Naive thymus-derived CD4-positive, alpha-beta T cell (primary cell): ENCODE measurements around the gene CCDC88A. TPM values are rescaled to one million over a fixed set of nuclear protein-coding genes. Genes with fewer than 3 reads are reported as not detected.
"Not testable (repeated sequence)": the region's sequence is repeated elsewhere in the genome, so short reads cannot be mapped to it uniquely, and the experiment has no call there.

Experiments used
- ATAC-seq: fragments of 150-1000 bp; cut with Tn5 transposase; 2 replicates; pipeline ENCODE4 v1.10.0; 2021; ENCODE audit warnings: mild to moderate bottlenecking, moderate library complexity
- CTCF ChIA-PET: fragments of 350-600 bp; sonication (Branson Sonifier 250); formaldehyde crosslinking; loops from one replicate; lab custom pipeline; 2021; ENCODE audit warnings: antibody characterized with exemption; lab: Charles Lee
- POLR2A ChIA-PET: fragments of 350-600 bp; sonication (Branson Sonifier 250); formaldehyde crosslinking; loops from one replicate; lab custom pipeline; 2021; ENCODE audit warnings: antibody characterized with exemption, inconsistent platforms; lab: Charles Lee
- DNase-seq, 9 donors: peaks; one replicate each; pipeline versions ENCODE4 v3.0.0 to v3.0.0-alpha.2; 2020 to 2022; ENCODE audit warnings: mixed read lengths in 1 of 9
- H3K27ac ChIP-seq: one replicate; pipeline ENCODE4 v1.7.0; 2013; ENCODE audit warnings: mild to moderate bottlenecking, low read depth, low read length, moderate library complexity
- H3K27me3 ChIP-seq, 2 donors: one replicate each; pipeline ENCODE4 v1.7.0; 2013; ENCODE audit warnings: low read length in 2 of 2, mild to moderate bottlenecking in 2 of 2, moderate library complexity in 2 of 2; ENCODE audit not compliant: control insufficient read depth in 2 of 2, insufficient read depth in 2 of 2
- H3K36me3 ChIP-seq, 3 experiments: 1 replicate in 2 of 3; 2 replicates in 1 of 3; pipeline ENCODE4 v1.7.0; 2013; ENCODE audit warnings: low read length in 3 of 3, mild to moderate bottlenecking in 3 of 3, moderate library complexity in 1 of 3; ENCODE audit not compliant: insufficient read depth in 3 of 3, control insufficient read depth in 2 of 3
- H3K4me1 ChIP-seq, 2 donors: one replicate each; pipeline ENCODE4 v1.7.0; 2013; ENCODE audit warnings: low read length in 2 of 2, mild to moderate bottlenecking in 2 of 2, moderate library complexity in 1 of 2; ENCODE audit not compliant: control insufficient read depth in 2 of 2, insufficient read depth in 2 of 2
- H3K4me3 ChIP-seq: 2 replicates; pipeline ENCODE4 v1.7.0; 2013; ENCODE audit warnings: mild to moderate bottlenecking, low read length
- H3K9me3 ChIP-seq, 3 experiments: 1 replicate in 2 of 3; 2 replicates in 1 of 3; pipeline ENCODE4 v1.7.0; 2013; ENCODE audit warnings: low read length in 3 of 3; ENCODE audit not compliant: control insufficient read depth in 2 of 3
- H3K27ac Mint-ChIP-seq, 9 donors: one replicate each; pipeline ENCODE4 v1.8.0; 2020 to 2022; ENCODE audit warnings: mixed read lengths in 9 of 9, mild to moderate bottlenecking in 8 of 9, moderate library complexity in 5 of 9, inconsistent platforms in 2 of 9
- H3K27me3 Mint-ChIP-seq, 5 donors: one replicate each; pipeline ENCODE4 v1.8.0; 2021 to 2022; ENCODE audit warnings: mixed read lengths in 5 of 5, mild to moderate bottlenecking in 1 of 5
- H3K36me3 Mint-ChIP-seq, 5 donors: one replicate each; pipeline ENCODE4 v1.8.0; 2020 to 2022; ENCODE audit warnings: mixed read lengths in 5 of 5, mild to moderate bottlenecking in 3 of 5, inconsistent platforms in 1 of 5
- H3K4me1 Mint-ChIP-seq, 7 donors: one replicate each; pipeline ENCODE4 v1.8.0; 2020 to 2022; ENCODE audit warnings: mixed read lengths in 7 of 7, mild to moderate bottlenecking in 3 of 7, inconsistent platforms in 1 of 7
- H3K4me3 Mint-ChIP-seq, 10 donors: one replicate each; pipeline ENCODE4 v1.8.0; 2020 to 2022; ENCODE audit warnings: mild to moderate bottlenecking in 10 of 10, mixed read lengths in 10 of 10, moderate library complexity in 6 of 10, inconsistent platforms in 2 of 10
- H3K9me3 Mint-ChIP-seq, 11 donors: one replicate each; pipeline ENCODE4 v1.8.0; 2020 to 2022; ENCODE audit warnings: mixed read lengths in 11 of 11, mild to moderate bottlenecking in 4 of 11, inconsistent platforms in 1 of 11, moderate library complexity in 1 of 11
- intact Hi-C, 2 donors: fragments of 100-400 bp; cut with micrococcal nuclease; formaldehyde crosslinking; loops; one replicate each; pipeline ENCODE4 v1.15.1; 2023
- polyA plus RNA-seq, 2 donors: library from polyadenylated mRNA; unstranded; fragments of 300-500 nt; fragmentation: Illumina TruSeq; gene quantifications; one replicate each; pipeline ENCODE4 v1.2.3, GENCODE V29; 2021
- total RNA-seq, 6 experiments: library from RNA in 5 of 6; stranded (reverse) in 5 of 6; gene quantifications; 1 replicate in 5 of 6; 2 replicates in 1 of 6; pipeline ENCODE4 v1.2.3 and lab custom pipeline; 2021 to 2026

The CCDC88A gene
- total and polyA plus RNA-seq, 7 experiments from 2014 or later: 1.2 to 53.3 (median 15.9) TPM

DNA sequence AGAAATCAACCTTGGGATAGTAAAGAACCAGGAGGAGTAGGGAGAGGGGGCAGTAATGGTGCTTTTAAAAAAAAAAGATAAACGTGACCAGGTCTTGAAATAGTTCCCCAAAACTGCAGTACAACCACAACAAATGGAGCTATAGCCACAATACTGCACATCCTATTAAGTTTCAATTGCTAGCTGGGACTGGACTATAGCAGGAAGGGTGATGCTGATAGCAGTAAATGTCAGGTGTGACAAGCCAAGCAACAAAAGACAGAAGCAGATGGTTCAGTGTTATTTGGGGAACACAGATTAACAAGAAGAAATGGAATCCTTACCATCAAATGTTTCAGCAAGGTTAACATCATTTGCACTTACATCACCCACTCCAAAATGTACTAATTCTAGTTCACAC is 177.0 kb downstream of the CCDC88A start:
- ChIA-PET CTCF (no interaction called here), POLR2A (no interaction called here)
- H3K27ac Mint-ChIP-seq: no peak overlapping the region
- Histone ChIP-seq H3K4me3 (no peak overlapping the region), H3K27ac (no peak overlapping the region), H3K4me1 (no peaks in the 10 kb centered on the region), H3K27me3 (no peaks in the 10 kb centered on the region), H3K9me3 (no peaks in the 10 kb centered on the region), H3K36me3 (peaks cover 3 to 31% (median 13%) of the 10 kb centered on the region in 3 experiments)
- intact Hi-C loops: no loop called here
- no peak overlapping the region for H3K4me3 Mint-ChIP-seq
- peaks cover 0 to 14% (median 5%) of the 10 kb centered on the region in 7 donors for H3K4me1 Mint-ChIP-seq
- H3K36me3 Mint-ChIP-seq: peaks cover 0 to 38% (median 10%) of the 10 kb centered on the region in 5 donors
- no peaks in the 10 kb centered on the region for H3K9me3 Mint-ChIP-seq
- ATAC-seq: no peak
- DNase-seq: no peak
- H3K27me3 Mint-ChIP-seq: no peaks in the 10 kb centered on the region

- H3K27me3 Mint-ChIP-seq, POLR2A ChIA-PET, H3K9me3 ChIP-seq, H3K4me3 Mint-ChIP-seq, ATAC-seq, H3K4me3 ChIP-seq, H3K4me1 ChIP-seq, H3K9me3 Mint-ChIP-seq, H3K27me3 ChIP-seq, H3K27ac Mint-ChIP-seq, H3K27ac ChIP-seq, CTCF ChIA-PET, DNase-seq, intact Hi-C loops: not testable (repeated sequence)
- peaks cover 3 to 28% (median 18%) of the 10 kb centered on the region in 3 experiments for H3K36me3 ChIP-seq
- Mint-ChIP-seq H3K4me1 (peaks cover 0 to 14% (median 5%) of the 10 kb centered on the region in 7 donors), H3K36me3 (peaks cover 0 to 34% (median 8%) of the 10 kb centered on the region in 5 donors)
These were observed 178.1 kb downstream of the CCDC88A start for GRCh38 chr2:55241582-55241981.

GRCh38 chr2:55239656-55240222 is 179.9 kb downstream of the CCDC88A start:
- Mint-ChIP-seq H3K36me3 (peaks cover 0 to 41% (median 9%) of the 10 kb centered on the region in 5 donors), H3K27me3 (no peaks in the 10 kb centered on the region), H3K9me3 (no peaks in the 10 kb centered on the region), H3K4me1 (peaks cover 0 to 29% (median 16%) of the 10 kb centered on the region in 7 donors), H3K4me3 (no peak overlapping the region), H3K27ac (peak overlapping the region in 2 of 9 donors; percentile 40 to 44)
- CTCF ChIA-PET: no interaction called here
- POLR2A ChIA-PET: no interaction called here
- no peak overlapping the region for H3K27ac ChIP-seq
- no peak overlapping the region for H3K4me3 ChIP-seq
- no peak for ATAC-seq
- no peak for DNase-seq
- intact Hi-C loops: no loop called here
- peaks cover 0 to 3% of the 10 kb centered on the region in 2 donors for H3K4me1 ChIP-seq
- no peaks in the 10 kb centered on the region for H3K27me3 ChIP-seq
- peaks cover 0 to 40% (median 30%) of the 10 kb centered on the region in 3 experiments for H3K36me3 ChIP-seq
- no peaks in the 10 kb centered on the region for H3K9me3 ChIP-seq

Other genes with a start within 250 kb of the CCDC88A start
- gene CLHC1, start 187.6 kb downstream of the CCDC88A start, total RNA-seq: 10 to 100 TPM in 3 of 5 experiments, 1 to 10 TPM in 2; 5.3 to 19.5 (median 15.1) TPM
- 1 to 10 TPM; 1.0 to 3.2 TPM for gene CLHC1, start 187.6 kb downstream of the CCDC88A start, polyA plus RNA-seq
- 1,000 to 10,000 TPM in 4 of 5 experiments, 100 to 1,000 TPM in 1; 948 to 2,409 (median 2,155) TPM for gene RPS27A, start 187.2 kb downstream of the CCDC88A start, total RNA-seq
- 1,000 to 10,000 TPM; 3,065 to 4,603 TPM for gene RPS27A, start 187.2 kb downstream of the CCDC88A start, polyA plus RNA-seq
- gene MTIF2, start 150.6 kb downstream of the CCDC88A start, total RNA-seq: 10 to 100 TPM; 23.0 to 35.5 (median 28.0) TPM
- gene MTIF2, start 150.6 kb downstream of the CCDC88A start, polyA plus RNA-seq: 10 to 100 TPM; 13.1 to 17.8 TPM
- 10 to 100 TPM; 30.1 to 54.1 (median 34.6) TPM for gene CFAP36, start 99.9 kb upstream of the CCDC88A start, total RNA-seq
- gene CFAP36, start 99.9 kb upstream of the CCDC88A start, polyA plus RNA-seq: 10 to 100 TPM; 30.5 to 33.9 TPM
- 100 to 1,000 TPM in 2 of 5 experiments, 10 to 100 TPM in 3; 67.2 to 113 (median 88.0) TPM for gene PPP4R3B, start 197.8 kb upstream of the CCDC88A start, total RNA-seq
- gene PPP4R3B, start 197.8 kb upstream of the CCDC88A start, polyA plus RNA-seq: 10 to 100 TPM; 65.9 to 75.7 TPM